Limb (tissue), 2 donors: ENCODE results near the gene EYS.
A peak's percentile ranks its signal among the peaks of the same experiment; 100 is the strongest.

Experiments
- DNase-seq, 2 donors: peaks; one replicate each; pipeline ENCODE4 v3.0.0-alpha.2; 2016; ENCODE audit errors: extremely low spot score in 2 of 2

Gene EYS

DNA sequence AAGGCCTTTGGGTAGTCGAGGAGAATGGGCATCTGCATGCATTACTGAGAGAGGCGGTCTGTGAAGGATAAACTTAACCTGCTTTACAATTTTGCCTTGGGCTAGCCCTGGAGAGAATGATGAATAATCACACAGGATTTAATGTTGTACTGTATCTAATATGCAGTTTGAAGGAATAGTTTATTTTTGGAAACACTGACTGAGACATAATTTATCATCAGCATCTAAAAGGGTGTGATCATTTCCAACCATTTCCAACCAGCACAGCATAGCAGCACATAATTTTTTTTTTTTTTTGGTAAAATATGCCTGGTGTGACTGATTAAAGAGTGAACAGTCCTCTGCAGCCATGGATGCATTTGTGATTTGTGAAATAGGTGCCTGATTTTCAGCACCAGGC, 1552.0 kb downstream of the EYS start:
- no peak for DNase-seq

DNA sequence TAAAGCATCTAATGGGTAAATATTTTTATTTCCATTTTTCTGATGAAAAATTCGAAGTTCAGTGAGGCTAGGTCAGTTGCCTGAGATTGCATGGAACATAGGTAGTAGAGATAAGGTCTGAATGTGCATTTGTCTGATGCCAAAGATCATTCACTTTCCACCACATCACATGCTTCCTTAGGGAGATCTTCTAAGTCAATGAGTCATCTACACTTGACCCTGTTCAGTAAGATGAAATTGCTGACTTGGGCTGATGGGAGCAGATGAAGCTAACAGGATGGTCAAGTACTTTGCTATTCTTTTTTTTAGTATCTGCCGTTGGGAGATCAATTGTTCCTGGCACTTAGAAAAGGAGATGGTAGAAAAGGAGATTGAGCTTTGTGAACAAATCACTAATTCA, 1560.2 kb downstream of the EYS start:
- no peak for DNase-seq

DNA sequence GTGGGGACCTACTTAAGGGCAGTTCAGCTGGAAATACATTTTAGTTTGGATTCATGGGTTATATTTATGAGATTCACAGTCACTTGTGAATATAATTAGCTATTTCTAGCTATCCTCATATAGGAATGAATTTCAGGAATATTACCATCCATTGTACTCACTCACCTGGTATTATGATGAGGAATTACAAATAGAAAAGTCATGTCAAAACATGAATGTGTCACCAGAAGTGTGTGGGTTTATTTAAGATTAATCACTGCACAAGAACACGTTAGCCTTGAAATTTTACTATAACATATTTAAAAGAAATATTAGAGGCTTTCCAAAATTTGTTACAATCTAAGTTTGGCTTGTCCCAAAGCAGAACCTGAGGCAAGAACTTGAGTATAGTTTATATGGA, 1560.9 kb downstream of the EYS start:
- DNase-seq = no peak

DNA sequence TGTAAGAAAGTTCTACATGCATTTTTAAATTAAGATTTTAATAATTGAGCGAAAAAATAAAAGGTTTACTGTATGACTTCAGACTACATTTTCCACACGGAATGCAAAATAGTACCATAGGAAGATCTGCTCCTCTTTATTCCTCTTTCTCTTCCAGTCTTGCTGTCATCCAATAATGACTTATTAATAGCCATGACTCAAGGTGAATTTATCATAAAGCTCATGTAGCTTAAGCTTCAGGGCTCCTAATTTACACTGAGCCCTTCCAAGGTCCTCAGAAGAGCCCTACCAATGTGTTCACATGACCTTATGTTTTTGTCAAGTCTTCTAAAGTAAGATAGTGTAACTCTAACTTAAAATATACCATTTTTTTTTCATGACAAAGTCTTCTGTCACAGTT, 1561.4 kb downstream of the EYS start:
- DNase-seq = no peak

DNA sequence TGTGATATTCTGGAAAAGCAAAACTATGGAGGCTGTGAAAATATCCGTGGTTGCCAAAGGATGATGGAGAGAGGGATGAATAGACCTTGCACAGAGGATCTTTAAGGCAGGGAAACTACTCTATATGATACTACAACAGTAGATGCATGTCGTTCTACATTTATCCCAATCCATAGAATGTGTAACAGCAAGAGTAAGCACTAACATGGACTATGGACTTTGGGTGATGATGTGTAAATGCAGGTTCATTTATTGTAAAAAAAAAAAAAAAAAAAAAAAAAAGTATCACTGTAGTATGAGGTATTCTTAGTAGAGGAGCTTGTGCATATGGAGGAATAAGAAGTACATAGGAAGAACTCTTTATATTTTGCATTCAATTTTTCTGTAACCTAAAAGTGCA, 1563.9 kb downstream of the EYS start:
- no peak for DNase-seq

DNA sequence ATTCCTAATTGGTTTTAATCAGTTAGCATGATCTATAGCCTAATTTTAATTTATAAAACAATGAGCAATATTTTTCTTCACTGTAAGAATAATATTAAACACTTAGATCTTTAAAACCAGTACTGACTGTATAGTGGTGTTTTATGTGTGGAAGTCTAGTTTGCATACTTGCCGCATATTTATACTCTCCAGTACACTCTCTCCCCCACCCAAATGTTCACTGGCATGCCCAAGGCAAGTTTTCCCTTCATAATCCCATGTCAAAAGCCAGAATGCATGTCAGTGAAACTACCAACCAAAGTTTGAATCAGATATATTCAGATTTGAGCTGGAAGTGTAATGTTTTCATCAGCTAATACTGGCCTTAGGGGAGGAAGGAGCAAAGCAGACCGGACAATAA, 1565.3 kb downstream of the EYS start:
- no peak for DNase-seq

DNA sequence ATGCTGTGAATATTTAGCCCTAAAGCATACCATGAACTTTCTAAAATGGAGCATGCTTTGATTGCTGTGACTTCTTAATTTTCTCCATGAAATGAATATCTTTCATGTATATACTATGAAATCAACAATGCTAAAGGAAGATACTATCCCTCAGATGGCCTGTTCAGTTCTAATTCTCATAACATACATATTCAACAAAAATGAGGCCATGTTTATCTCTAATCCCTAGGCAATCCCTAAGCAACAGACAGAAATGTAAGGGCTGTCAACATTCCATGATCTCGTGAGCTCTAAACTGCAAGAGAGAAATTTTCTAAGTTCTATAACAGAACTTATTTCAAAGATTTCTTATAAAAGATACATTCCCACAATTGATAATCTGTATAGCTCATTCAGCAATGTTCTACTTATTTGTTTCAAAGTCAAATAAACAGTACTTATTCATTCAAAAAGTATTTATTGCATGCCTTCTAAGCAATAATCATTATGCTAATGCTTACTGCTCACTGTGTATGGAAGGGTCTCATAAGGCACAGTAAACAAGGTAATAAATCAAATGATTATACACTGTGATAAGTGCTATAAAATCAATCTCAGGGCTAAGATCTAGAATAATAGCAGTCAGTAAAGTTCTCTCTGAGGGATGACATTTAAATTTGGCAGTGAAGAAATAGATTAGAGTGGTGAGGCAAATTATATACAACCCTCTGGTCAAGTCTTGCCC, 1578.6 kb downstream of the EYS start:
- no peak for DNase-seq

DNA sequence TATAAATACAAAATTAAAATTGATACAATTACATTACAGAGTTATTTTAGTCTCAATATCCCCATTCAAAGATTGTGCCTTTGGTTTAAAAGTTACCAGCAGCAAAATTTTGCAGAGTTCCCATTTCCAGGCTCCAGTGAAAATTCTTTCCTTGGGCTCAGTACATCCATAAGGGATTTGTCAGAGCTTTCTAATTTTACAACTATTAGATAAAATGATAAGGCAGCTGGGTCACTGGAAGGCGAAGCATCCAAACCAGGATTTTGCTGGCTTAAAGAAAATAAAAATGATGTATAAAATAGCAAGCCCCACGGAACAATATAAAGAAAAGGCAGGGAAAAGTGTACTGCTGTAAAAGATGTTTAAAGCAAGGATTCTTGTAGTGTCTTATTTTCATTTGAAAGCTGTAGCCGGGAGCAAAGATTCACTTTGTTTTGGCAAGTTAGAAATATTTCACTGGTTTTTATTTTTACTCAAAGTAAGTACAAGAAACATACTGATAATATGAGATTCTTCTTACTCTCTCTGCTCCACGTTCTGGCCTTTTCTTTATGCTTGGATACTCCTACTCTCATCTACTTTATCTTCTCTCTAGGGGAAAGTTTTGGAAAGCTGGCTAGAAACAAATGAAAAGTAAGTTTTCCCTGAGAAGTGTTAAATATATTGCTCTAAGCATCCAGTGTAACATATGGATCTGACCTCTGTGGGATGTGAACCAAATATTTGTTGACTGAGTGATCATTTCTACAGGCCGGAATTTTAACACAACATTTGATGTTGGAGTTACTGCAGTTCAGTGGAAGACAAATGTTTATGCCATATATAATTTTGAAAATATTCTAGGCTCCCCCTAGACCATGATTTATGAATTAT, 1583.0 kb downstream of the EYS start:
- DNase-seq = peak in 1 of 2 donors; percentile 34

DNA sequence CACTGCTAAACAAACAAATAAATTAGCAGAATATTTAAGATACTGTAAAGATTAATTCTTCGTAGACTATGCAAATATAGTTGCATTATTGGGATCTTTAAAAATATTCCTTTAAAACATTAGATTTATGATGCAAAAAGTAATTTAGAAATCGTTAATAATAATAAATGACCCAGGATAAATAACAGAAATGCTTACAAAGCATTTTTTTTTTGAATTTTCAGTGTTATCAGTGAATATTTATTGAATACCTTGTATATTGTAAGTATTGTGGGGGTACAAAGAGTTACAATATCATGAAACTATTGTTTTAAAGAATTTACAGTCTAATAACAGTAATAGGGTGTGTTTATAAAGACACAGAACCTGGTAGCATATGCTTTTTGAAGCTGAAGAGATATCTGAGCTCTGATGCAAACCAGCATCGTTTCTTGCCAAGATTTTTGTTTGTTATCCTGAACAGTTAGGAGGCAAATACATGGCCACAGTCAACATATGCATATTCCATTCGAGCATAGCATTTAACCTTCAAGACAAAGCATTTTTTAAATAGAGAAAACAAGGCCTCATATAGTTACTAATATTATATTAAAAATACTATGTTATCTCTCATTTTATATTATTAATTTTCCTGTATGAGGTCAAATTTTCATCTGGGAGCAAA, 1584.2 kb downstream of the EYS start:
- DNase-seq = no peak

DNA sequence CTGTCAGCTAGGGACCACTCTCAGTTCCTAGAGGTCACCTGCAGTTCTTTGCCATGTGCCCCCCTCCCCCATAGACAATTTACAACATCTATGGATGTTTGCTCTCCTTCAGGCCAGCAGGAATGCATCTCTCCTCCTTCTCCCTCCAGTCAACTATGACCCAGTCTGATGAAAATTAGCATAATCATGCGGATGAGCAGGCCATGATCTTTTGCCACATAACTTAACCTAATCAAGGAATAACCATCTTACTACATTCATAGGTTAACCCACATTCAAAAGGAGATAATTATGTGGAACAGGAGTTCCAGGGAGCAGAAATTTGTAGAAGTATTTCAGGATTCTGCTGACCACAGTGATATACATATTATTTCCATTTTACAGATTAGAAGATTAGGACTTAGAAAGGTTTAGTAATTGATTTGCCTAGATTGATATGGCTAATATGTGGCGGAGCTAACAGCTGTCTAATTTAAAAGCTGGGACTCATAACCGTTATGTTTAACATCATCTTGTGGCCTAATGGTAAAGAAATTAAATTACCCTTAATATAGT, 1585.9 kb downstream of the EYS start:
- no peak for DNase-seq

DNA sequence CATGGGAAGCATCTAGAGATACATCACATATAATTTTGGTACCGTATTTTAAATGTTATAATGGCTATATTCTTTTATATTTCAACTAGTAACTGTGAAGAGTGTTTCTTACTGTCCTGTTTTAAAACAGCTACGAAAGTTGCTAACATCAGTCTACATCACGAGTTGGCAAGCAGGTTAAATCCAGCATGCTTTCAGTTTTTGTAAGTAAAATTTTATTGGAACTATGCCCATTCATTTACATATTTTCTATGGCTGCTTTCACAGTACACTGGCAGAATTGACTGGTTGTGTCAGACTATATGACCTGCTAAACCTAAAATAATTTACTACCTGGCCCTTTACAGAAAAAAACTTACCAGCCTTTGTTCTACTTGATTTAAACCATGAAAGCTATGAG, 1593.3 kb downstream of the EYS start:
- DNase-seq = peak in 1 of 2 donors; percentile 9

DNA sequence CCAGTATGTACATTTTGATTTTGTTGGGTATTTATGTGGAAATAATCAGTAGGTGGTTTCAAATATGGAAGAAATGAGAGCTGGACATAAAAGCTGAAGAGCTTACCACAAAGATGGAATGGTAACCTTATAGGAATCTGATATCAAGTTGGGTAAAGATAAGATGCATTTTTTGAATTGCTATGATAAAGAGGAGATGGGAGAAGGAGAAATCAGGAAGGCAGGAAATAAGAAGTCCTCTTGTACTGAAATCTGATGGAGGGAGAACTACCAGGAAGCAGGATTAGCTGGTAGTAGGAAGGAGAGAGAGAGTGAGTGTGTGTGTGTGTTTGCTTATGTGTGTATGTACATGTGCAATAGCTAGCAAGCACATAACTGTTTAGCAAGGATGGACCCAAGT, 1603.0 kb downstream of the EYS start:
- no peak for DNase-seq

DNA sequence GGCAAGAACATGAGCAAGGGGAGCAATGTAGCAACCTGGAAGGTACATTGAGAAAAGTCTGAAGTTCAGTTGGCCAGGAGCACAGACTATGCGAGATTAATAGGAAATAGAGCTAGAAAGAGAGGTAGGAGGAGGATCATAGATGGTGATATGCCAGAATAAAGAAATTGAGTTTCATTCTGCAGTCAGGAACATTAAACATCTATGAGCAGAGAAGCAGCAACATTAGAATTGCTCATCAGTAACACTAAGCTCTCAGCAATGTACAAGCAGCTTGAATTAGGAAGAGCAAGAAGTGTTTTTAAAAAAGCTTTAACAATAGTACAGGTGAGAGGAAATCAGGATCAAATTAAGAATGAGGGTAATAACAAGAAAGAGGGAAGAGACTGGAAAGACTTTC, 1603.5 kb downstream of the EYS start:
- DNase-seq = no peak

DNA sequence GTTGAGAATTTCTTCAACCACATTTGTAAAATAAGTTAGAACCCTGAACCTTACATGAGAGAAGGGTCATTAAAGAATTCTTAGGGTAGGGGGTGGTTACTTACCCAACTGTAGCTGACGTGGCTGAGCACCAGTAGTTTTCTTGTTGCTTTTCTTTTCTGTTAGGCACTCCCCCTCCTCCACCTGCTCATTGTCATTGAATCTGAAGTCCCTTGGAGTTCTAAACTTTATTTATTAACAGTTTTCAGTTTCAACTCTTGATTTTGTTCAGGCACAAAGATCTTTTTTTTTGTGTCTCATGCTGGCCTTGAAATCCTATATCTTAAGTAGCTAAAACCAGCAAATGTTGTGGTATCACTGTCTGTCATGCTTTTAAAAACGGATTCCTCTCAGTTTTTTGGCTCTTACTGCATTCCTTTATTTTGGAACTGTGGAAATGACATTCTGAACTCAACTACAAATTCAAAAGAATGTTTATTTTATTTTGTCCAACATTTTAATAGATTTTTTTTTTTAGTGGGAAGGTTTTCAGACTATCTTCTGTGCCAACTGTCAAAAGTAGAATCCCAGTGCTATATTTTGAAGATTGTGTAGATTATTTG, 1606.2 kb downstream of the EYS start:
- DNase-seq = no peak

DNA sequence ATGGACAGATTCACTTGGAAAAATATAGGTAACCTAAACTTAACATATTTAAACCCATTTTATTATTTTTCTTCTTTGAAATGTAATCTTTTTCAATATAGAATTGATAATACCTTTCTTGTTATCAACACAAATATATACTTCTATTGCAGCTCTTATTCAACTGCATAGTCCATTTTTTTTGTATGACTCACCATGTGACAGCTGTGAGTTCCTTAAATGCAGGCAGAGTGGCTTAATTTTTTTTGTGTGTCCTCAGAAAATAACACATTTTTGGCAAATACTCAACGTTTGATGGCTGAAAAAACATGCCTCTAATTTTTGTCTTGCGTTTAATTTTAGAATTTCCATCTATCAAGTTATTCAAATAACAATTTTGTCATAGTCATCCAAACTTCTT, 1616.7 kb downstream of the EYS start:
- no peak for DNase-seq

DNA sequence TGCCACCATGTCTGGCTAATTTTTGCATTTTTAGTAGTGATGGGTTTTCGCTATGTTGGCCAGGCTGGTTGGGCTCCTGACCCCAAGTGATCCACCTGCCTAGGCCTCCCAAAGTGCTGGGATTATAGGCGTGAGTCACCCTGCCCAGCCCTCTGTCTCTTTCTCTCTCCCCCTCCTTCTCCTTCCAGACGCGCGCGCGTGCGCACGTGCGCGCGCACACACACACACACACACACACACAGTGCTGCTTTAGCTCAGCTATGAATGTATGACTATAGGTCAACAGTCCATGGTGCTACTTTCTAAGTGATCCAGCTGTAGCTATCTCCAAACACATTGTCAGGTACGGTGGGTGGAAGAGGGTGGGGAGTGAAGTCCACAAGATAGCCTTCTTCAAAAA, 1621.9 kb downstream of the EYS start:
- DNase-seq = no peak

DNA sequence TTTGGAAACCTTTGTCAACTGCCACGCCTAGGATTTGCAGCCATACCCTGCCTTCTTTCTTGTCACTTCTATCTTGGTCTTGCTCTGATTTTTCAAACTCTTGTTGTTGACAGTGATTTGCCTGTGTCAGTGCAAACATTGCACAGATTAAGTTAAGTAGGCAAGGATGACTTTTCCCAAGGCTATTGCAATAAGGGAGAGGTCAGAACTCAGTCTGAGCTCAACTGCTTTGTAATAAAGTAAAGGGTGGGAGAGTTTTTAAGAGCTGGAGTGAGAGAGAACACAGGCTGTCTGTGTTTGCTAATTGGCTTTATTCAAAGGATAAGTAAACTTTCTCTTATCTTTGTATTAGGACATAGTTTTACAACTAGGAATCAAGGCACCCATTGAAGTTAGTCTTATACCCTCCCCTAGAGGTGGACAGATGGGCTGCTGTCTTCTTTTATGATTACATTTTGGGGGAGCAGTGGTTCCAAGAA, 1622.8 kb downstream of the EYS start:
- no peak for DNase-seq

DNA sequence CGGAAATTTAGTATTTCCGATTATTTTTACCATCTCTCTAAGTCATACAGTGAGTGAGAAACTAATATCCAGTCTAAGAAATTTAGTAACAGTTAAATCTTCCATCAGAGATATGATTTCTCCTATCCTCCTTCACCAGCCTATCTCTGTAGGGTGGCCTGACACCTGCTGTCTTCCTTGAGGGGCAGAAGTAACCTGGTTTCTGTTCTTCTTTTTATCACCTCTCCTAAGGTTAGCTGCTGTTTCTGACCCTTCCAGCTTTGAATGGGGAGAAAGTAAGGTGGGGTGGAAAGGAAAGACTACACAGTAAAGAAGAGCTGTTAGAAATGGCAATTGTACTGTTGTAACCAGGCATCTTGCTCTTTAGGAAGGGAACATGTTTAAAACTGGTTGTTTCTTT, 1623.8 kb downstream of the EYS start:
- DNase-seq = no peak

DNA sequence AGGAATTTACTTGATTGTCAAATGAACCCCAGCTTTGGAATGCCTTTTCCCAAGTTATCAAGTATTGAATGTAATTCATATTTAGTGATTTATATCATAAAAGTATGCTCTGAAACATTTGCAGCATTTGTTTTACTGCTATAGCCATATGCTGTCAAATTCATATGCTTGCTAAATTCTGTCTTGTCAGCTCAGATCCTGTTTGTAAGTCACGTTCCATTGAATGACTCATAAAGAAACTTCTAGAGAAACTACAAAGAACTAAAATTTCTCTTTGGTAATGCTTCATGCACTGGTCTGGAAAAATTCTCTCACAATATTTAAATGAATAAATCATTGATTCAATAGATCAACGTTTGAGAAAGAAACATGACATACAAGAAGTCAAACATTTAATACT, 1625.6 kb downstream of the EYS start:
- no peak for DNase-seq

DNA sequence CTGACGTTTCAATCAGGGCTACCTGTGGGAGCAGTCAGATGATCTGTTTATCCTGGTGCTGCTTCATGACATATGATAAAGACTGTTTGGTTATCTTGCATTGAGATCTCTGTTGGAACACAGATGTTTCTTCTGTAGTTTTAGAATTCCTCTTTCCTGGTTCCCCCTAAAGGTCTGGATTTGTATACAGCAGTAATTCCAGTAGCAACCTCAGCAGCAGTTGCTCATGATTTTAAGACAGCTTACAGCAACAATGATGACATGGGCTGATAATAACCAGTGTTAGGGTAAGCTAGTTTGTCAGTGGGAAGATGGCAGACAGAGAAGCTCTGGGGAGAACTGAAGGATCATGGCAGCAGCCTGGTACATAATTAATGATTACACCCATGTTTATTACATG, 1632.0 kb downstream of the EYS start:
- no peak for DNase-seq

DNA sequence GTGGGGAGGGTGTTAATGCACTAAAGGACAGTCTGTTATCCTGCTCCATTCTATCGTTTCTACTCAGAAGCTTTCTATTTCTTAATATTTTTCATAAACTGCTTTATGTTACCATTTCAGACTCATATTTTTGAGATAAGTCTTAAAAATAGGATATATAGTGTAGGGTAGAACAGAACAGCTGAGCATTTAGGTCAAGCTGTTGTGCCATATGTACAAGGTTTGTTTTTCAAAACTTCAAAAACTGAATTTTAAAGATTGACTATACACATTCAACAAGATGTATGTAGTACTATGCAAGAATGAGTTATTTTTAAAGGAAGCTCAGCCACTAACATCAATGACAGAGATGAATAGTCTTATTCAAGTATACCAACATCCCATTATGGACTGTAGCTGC, 1634.3 kb downstream of the EYS start:
- no peak for DNase-seq

DNA sequence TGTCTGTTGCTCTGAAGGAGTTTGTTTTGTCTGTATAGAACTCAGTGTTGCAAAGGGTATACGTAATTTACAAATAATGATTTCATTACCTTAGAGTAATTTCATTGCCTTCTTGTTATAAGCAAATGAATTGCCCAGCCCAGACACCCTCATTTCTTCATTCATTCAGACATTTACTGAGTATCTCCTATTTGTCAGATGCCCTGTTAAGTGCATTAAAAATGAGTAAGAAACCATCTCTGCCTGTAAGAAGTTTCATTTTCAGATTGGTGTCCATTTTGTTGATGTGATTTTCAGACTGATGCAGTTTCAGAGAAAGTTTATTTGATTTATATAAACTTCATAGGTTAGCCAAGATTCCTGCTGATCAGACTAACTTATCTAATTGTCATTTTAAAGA, 1642.1 kb downstream of the EYS start:
- DNase-seq = no peak
